ENCODE measurements around the gene EPX. TPM values are rescaled to one million over a fixed set of nuclear protein-coding genes. Genes with fewer than 3 reads are reported as not detected.

EPX gene
- total and polyA plus RNA-seq, 4 donors = 0.14 to 0.96 TPM; not detected in 2

GRCh38 chr17:58193641-58194255, 1.2 kb downstream of the EPX start:
- peaks cover 0 to 5% (median 2%) of the 10 kb centered on the region in 3 donors for H3K27me3 ChIP-seq (ENCODE audit: control insufficient read depth in 3 of 3, insufficient read depth in 3 of 3, low read length in 2 of 3)
- no peak overlapping the region for H3K27ac ChIP-seq (ENCODE audit: low read depth in 1 of 2, low read length in 1 of 2)
- no peak overlapping the region for H3K4me3 ChIP-seq
- no peaks in the 10 kb centered on the region for H3K4me1 ChIP-seq (ENCODE audit: control insufficient read depth in 5 of 5, insufficient read depth in 5 of 5, low read length in 5 of 5)
- 76 to 90% methylated on average over 18 of the region's 18 CpGs for WGBS, 2 donors
- no peaks in the 10 kb centered on the region for H3K36me3 ChIP-seq (ENCODE audit: control insufficient read depth in 4 of 4, insufficient read depth in 4 of 4, low read length in 4 of 4)
- no peak overlapping the region for H3K9ac ChIP-seq (ENCODE audit: insufficient read depth in 1 of 2, low read length in 2 of 2)
- H3K9me3 ChIP-seq (ENCODE audit: control insufficient read depth in 4 of 4, insufficient read depth in 3 of 4, low read length in 3 of 4) = peaks cover 0 to 2% (median 0%) of the 10 kb centered on the region in 4 donors
- no peak for TF ChIP-seq CTCF (IDR thresholded peaks at IDR 0.05; ENCODE audit: control extremely low read depth, extremely low read depth)
- ATAC-seq (ENCODE audit: insufficient read depth, low FRiP score) (no peak), DNase-seq (no peak)

GRCh38 chr17:58195518-58196123, 3.1 kb downstream of the EPX start:
- 83% methylated on average over 5 of the region's 5 CpGs for WGBS, 2 donors
- ATAC-seq (ENCODE audit: insufficient read depth, low FRiP score) = no peak
- no peaks in the 10 kb centered on the region for H3K36me3 ChIP-seq (ENCODE audit: control insufficient read depth in 4 of 4, insufficient read depth in 4 of 4, low read length in 4 of 4)

GRCh38 chr17:58196610-58197009, 4.1 kb downstream of the EPX start:
- Histone ChIP-seq H3K27me3 (ENCODE audit: control insufficient read depth in 3 of 3, insufficient read depth in 3 of 3, low read length in 2 of 3) (peaks cover 0 to 5% (median 2%) of the 10 kb centered on the region in 3 donors), H3K4me3 (no peak overlapping the region), H3K9me3 (ENCODE audit: control insufficient read depth in 4 of 4, insufficient read depth in 3 of 4, low read length in 3 of 4) (peaks cover 0 to 2% (median 0%) of the 10 kb centered on the region in 4 donors), H3K36me3 (ENCODE audit: control insufficient read depth in 4 of 4, insufficient read depth in 4 of 4, low read length in 4 of 4) (no peaks in the 10 kb centered on the region), H3K9ac (ENCODE audit: insufficient read depth in 1 of 2, low read length in 2 of 2) (no peak overlapping the region), H3K4me1 (ENCODE audit: control insufficient read depth in 5 of 5, insufficient read depth in 5 of 5, low read length in 5 of 5) (no peaks in the 10 kb centered on the region), H3K27ac (ENCODE audit: low read depth in 1 of 2, low read length in 1 of 2) (no peak overlapping the region)
- ATAC-seq (ENCODE audit: insufficient read depth, low FRiP score) (no peak), DNase-seq (no peak)
- WGBS, 2 donors = 80 to 84% methylated on average over 7 of the region's 7 CpGs
- no peak for TF ChIP-seq CTCF (IDR thresholded peaks at IDR 0.05; ENCODE audit: control extremely low read depth, extremely low read depth)

More at GRCh38 chr17:58195518-58196123, 3.1 kb downstream of the EPX start:
- H3K4me3 ChIP-seq = no peak overlapping the region
- peaks cover 0 to 2% (median 0%) of the 10 kb centered on the region in 4 donors for H3K9me3 ChIP-seq (ENCODE audit: control insufficient read depth in 4 of 4, insufficient read depth in 3 of 4, low read length in 3 of 4)
- no peaks in the 10 kb centered on the region for H3K4me1 ChIP-seq (ENCODE audit: control insufficient read depth in 5 of 5, insufficient read depth in 5 of 5, low read length in 5 of 5)
- H3K27me3 ChIP-seq (ENCODE audit: control insufficient read depth in 3 of 3, insufficient read depth in 3 of 3, low read length in 2 of 3) = peaks cover 0 to 5% (median 2%) of the 10 kb centered on the region in 3 donors
- H3K27ac ChIP-seq (ENCODE audit: low read depth in 1 of 2, low read length in 1 of 2) = no peak overlapping the region
- TF ChIP-seq CTCF (IDR thresholded peaks at IDR 0.05; ENCODE audit: control extremely low read depth, extremely low read depth) = no peak
- no peak overlapping the region for H3K9ac ChIP-seq (ENCODE audit: insufficient read depth in 1 of 2, low read length in 2 of 2)
- no peak for DNase-seq
